Brain microvascular endothelial cell (primary cell): ENCODE measurements around the gene GRB2.
A peak's percentile ranks its signal among the peaks of the same experiment; 100 is the strongest.

Experiments
- DNase-seq: peaks from one replicate; pipeline ENCODE4 v3.0.0-alpha.2; 2020
- H3K27ac ChIP-seq: fragments of 250-450 bp; sonication (Bioruptor Pico); 2 replicates; pipeline ENCODE4 v1.5.1; 2020; ENCODE audit warnings: mild to moderate bottlenecking, moderate library complexity
- H3K27me3 ChIP-seq: fragments of 250-450 bp; sonication (Bioruptor Pico); replicated peaks from 2 replicates; pipeline ENCODE4 v1.5.1; 2020; ENCODE audit warnings: mild to moderate bottlenecking
- H3K36me3 ChIP-seq: fragments of 250-450 bp; sonication (Bioruptor Pico); replicated peaks from 2 replicates; pipeline ENCODE4 v1.5.1; 2020; ENCODE audit warnings: mild to moderate bottlenecking
- H3K4me3 ChIP-seq: 2 replicates; pipeline ENCODE4 v1.5.1; 2011; ENCODE audit warnings: low read depth, mild to moderate bottlenecking, control low read depth, low read length, moderate library complexity
- CTCF ChIP-seq: IDR thresholded peaks from 2 replicates; pipeline ENCODE4 v1.5.1; 2011; ENCODE audit warnings: low read depth, mild to moderate bottlenecking, moderate library complexity, low read length, control low read depth, inconsistent platforms; ENCODE audit errors: missing control alignments
- in situ Hi-C: cut with HindIII; loops from 2 replicates; pipeline ENCODE4 v1.10.0; 2017; ENCODE audit warnings: low sequenced_read_pairs, low pct_ligation_motif_present

GRB2 gene

GRCh38 chr17:75416006-75416405 is 10.5 kb upstream of the GRB2 start:
- H3K4me3 ChIP-seq: no peak overlapping the region
- no peak overlapping the region for H3K27ac ChIP-seq
- no peaks in the 10 kb centered on the region for H3K36me3 ChIP-seq
- DNase-seq: no peak
- TF ChIP-seq CTCF: no peak
- in situ Hi-C loops: no loop called here
- H3K27me3 ChIP-seq: no peaks in the 10 kb centered on the region

- H3K27ac ChIP-seq: no peak overlapping the region
- in situ Hi-C loops: no loop called here
- H3K4me3 ChIP-seq: no peak overlapping the region
- no peaks in the 10 kb centered on the region for H3K36me3 ChIP-seq
- TF ChIP-seq CTCF: no peak
- DNase-seq: no peak
- no peaks in the 10 kb centered on the region for H3K27me3 ChIP-seq
Observed at GRCh38 chr17:75414488-75414887, 9.0 kb upstream of the GRB2 start.

GRCh38 chr17:75412455-75413317 is 7.2 kb upstream of the GRB2 start:
- no peak overlapping the region for H3K27ac ChIP-seq
- DNase-seq: peak; percentile 47
- in situ Hi-C loops: no loop called here
- TF ChIP-seq CTCF: peak; percentile 85
- H3K36me3 ChIP-seq: no peaks in the 10 kb centered on the region
- no peak overlapping the region for H3K4me3 ChIP-seq
- H3K27me3 ChIP-seq: no peaks in the 10 kb centered on the region

GRCh38 chr17:75411328-75412067 is 6.0 kb upstream of the GRB2 start:
- no peak for DNase-seq
- no peak for TF ChIP-seq CTCF
- Histone ChIP-seq H3K27ac (no peak overlapping the region), H3K4me3 (no peak overlapping the region), H3K27me3 (no peaks in the 10 kb centered on the region), H3K36me3 (no peaks in the 10 kb centered on the region)
- in situ Hi-C loops: no loop called here

GRCh38 chr17:75410141-75410540 is 4.7 kb upstream of the GRB2 start:
- in situ Hi-C loops: no loop called here

More at GRCh38 chr17:75410141-75410540, 4.7 kb upstream of the GRB2 start:
- no peak for DNase-seq
- Histone ChIP-seq H3K4me3 (no peak overlapping the region), H3K36me3 (no peaks in the 10 kb centered on the region), H3K27me3 (no peaks in the 10 kb centered on the region), H3K27ac (no peak overlapping the region)
- TF ChIP-seq CTCF: no peak
